ENCODE results near the gene CUEDC1.

CUEDC1 gene

GRCh38 chr17:57856792-57857620, 98.2 kb downstream of the CUEDC1 start:
- DNase-seq, result no peak
- H3K9me3 Mint-ChIP-seq, result no peaks in the 10 kb centered on the region

GRCh38 chr17:57855391-57856035, 99.7 kb downstream of the CUEDC1 start:
- Mint-ChIP-seq H3K9me3 (no peaks in the 10 kb centered on the region), H3K27me3 (ENCODE audit: low read depth, poor library complexity) (peaks cover 5% of the 10 kb centered on the region), H3K27ac (no peak overlapping the region), H3K4me3 (no peak overlapping the region), H3K4me1 (peaks cover 41% of the 10 kb centered on the region), H3K36me3 (ENCODE audit: low read depth) (no peaks in the 10 kb centered on the region)
- no peak for DNase-seq
- TF ChIP-seq, protein P1, sequence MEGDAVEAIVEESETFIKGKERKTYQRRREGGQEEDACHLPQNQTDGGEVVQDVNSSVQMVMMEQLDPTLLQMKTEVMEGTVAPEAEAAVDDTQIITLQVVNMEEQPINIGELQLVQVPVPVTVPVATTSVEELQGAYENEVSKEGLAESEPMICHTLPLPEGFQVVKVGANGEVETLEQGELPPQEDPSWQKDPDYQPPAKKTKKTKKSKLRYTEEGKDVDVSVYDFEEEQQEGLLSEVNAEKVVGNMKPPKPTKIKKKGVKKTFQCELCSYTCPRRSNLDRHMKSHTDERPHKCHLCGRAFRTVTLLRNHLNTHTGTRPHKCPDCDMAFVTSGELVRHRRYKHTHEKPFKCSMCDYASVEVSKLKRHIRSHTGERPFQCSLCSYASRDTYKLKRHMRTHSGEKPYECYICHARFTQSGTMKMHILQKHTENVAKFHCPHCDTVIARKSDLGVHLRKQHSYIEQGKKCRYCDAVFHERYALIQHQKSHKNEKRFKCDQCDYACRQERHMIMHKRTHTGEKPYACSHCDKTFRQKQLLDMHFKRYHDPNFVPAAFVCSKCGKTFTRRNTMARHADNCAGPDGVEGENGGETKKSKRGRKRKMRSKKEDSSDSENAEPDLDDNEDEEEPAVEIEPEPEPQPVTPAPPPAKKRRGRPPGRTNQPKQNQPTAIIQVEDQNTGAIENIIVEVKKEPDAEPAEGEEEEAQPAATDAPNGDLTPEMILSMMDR (IDR thresholded peaks at IDR 0.05), result no peak

More at GRCh38 chr17:57856792-57857620, 98.2 kb downstream of the CUEDC1 start:
- Mint-ChIP-seq H3K4me1 (peaks cover 37% of the 10 kb centered on the region), H3K4me3 (no peak overlapping the region), H3K27me3 (ENCODE audit: low read depth, poor library complexity) (peaks cover 8% of the 10 kb centered on the region), H3K27ac (no peak overlapping the region), H3K36me3 (ENCODE audit: low read depth) (no peaks in the 10 kb centered on the region)
- TF ChIP-seq, protein P1 (IDR thresholded peaks at IDR 0.05), result no peak

DNA sequence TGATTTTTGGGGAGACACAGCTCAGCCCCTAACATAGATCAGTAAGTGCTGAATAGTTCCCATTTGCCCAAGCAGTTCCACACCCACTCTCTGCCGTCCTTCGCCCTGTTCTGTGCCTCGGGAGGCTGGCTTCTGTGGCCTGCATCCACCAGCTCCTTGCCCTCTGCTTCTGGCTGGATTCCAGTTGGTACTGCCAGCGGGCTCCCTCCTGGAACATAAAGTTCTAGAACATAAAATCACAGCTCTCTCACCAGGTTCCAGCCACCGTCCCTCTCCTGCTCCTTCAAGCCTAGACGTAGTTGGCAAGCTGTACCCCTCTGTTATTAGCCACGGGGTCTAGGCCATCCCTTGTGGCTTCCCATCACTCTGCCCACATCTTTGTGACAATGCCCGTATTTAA, 101.5 kb downstream of the CUEDC1 start:
- Mint-ChIP-seq H3K4me3 (no peak overlapping the region), H3K27me3 (ENCODE audit: low read depth, poor library complexity) (peaks cover 5% of the 10 kb centered on the region), H3K36me3 (ENCODE audit: low read depth) (peaks cover 4% of the 10 kb centered on the region), H3K9me3 (no peaks in the 10 kb centered on the region), H3K27ac (peak overlapping the region; percentile 14), H3K4me1 (peaks cover 45% of the 10 kb centered on the region)
- DNase-seq, result no peak
- TF ChIP-seq, protein P1 (IDR thresholded peaks at IDR 0.05), result no peak

DNA sequence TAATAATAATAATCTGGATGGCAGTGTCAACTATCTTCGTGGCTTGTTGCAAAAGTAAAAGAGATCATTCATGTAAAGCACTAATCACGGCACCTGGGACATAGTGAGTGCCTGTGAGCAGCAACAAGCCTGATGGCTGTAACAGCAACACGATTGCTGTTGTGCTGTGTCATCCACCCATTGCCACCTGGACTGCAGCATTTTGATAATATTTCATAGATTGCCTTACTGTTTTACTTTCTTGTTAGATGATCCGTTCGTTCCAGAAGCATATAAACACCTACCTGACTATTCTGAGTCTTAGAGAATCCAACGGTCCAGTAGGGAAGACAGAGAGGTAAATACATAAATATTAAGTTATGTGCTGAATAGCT, 102.3 kb downstream of the CUEDC1 start:
- Mint-ChIP-seq H3K27ac (no peak overlapping the region), H3K9me3 (no peaks in the 10 kb centered on the region)
- no peak for DNase-seq

DNA sequence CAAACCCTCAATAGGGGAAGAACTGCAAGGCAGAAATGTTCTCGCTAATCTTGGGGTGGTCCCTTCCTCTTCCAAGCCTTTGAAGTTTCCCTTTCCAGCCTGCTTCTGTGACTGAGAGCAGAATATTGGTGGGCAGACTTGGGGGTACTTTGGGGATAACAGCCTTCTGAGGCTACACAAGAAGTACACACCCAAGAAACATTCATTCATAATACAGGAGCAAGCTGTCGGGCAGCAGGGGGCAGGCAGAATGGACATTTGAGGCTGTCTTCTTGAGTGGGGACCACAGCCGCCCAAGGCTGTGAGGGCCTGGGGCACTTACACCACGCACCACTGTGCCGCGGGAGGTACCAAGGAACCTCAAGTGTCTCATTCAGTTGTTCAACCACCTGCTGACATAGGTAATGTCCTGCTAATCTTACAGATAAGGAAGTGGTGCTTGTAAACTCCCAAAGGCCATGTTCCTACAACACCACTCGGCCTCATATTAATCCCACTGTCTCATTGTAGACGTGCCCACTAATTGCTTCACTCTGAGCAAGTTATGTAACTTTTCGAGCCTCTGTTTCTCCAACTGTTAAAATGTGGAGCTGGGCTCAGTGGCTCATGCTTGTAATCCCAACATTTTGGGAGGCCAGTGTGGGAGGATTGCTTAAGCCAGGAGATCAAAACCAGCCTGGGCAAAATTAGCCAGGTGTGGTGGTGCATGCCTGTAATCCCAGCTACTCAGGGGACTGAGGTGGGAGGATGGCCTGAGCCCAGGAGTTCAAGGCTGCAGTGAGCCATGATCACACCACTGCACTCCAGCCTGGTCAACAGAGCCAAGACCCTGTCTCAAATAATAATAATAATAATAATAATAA, 102.9 kb downstream of the CUEDC1 start:
- no peak for DNase-seq
- TF ChIP-seq, protein P1 (IDR thresholded peaks at IDR 0.05), result no peak
- H3K27me3 Mint-ChIP-seq (ENCODE audit: low read depth, poor library complexity), result peaks cover 5% of the 10 kb centered on the region
- peaks cover 41% of the 10 kb centered on the region for H3K4me1 Mint-ChIP-seq
- H3K27ac Mint-ChIP-seq, result no peak overlapping the region
- H3K4me3 Mint-ChIP-seq, result no peak overlapping the region
- H3K9me3 Mint-ChIP-seq, result no peaks in the 10 kb centered on the region
- H3K36me3 Mint-ChIP-seq (ENCODE audit: low read depth), result peaks cover 15% of the 10 kb centered on the region

More for the DNA sequence above, 102.3 kb downstream of the CUEDC1 start:
- no peak overlapping the region for H3K4me3 Mint-ChIP-seq
- H3K36me3 Mint-ChIP-seq (ENCODE audit: low read depth), result peaks cover 11% of the 10 kb centered on the region
- TF ChIP-seq, protein P1 (IDR thresholded peaks at IDR 0.05), result no peak
- H3K4me1 Mint-ChIP-seq, result peaks cover 41% of the 10 kb centered on the region
- H3K27me3 Mint-ChIP-seq (ENCODE audit: low read depth, poor library complexity), result peaks cover 5% of the 10 kb centered on the region
